Spleen (tissue), 7 donors: Measurements from ENCODE around the gene WBP4.

Source experiments
- CTCF ChIP-seq, 11 experiments: fragments of 200-600 bp in 7 of 11; fragments of 450-650 bp in 4 of 11; sonication (generic) in 4 of 11; IDR thresholded peaks in 8 of 11; conservative IDR thresholded peaks in 3 of 11; 1 replicate in 7 of 11; 2 replicates in 4 of 11; pipeline versions ENCODE4 v1.4.0 to v1.8.0; 2016 to 2021; ENCODE audit warnings: antibody characterized with exemption in 11 of 11, inconsistent platforms in 4 of 11, mild to moderate bottlenecking in 1 of 11
- POLR2A ChIP-seq, 3 donors: fragments of 450-650 bp; IDR thresholded peaks; one replicate each; pipeline ENCODE4 v1.5.1; 2017; ENCODE audit warnings: antibody characterized with exemption in 3 of 3, mild to moderate bottlenecking in 1 of 3
- POLR2AphosphoS5 ChIP-seq, 3 donors: sonication (generic); formaldehyde crosslinking; IDR thresholded peaks; one replicate each; pipeline ENCODE4 v1.5.1; 2017; ENCODE audit warnings: antibody characterized with exemption in 3 of 3
- donor health status: DM: no; HTN: no; CAD: no; lungs with moderate emphysema.
- donor health status: DM: no; HTN: no; CAD: no.
- donor health status: DM: no; HTN: no; CAD: no.

DNA sequence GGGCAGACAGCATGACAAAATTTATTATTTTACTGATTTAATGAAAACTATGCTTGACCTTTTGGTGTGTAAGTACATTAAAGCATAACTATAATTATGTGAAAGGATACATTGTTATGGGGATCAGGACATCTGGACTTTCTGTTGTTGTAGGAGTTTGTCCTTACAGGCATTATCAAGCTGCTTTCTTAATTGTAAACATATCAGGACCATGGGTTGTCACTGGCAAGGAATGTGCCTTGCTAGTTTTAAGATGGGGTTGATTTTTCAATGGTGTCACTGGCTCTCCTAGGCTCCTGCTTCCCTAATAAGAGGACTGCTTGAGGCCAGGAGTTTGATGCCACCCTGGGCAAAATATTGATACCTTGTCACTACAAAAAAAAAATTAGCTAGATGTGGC, 38.7 kb downstream of the WBP4 start:
- TF ChIP-seq CTCF (IDR thresholded peaks at IDR 0.05 in 8 of 11, conservative IDR thresholded peaks at IDR 0.05 in 3 of 11): no peak
- TF ChIP-seq POLR2A (IDR thresholded peaks at IDR 0.05): no peak
- no peak for TF ChIP-seq POLR2AphosphoS5 (IDR thresholded peaks at IDR 0.05)
